IPS-NIHi7 (cell line): Measurements from ENCODE around the gene CCR5.
"Not testable (repeated sequence)": the region's sequence is repeated elsewhere in the genome, so short reads cannot be mapped to it uniquely, and the experiment has no call there.

Experiments used
- DNase-seq: peaks from one replicate; pipeline ENCODE4 v3.0.0; 2012; ENCODE audit warnings: mixed read lengths; ENCODE audit errors: extremely low spot score

CCR5 gene

GRCh38 chr3:46370839-46371518 is at the start of gene CCR5:
TSS of gene CCR5 (plus strand) at chr3:46370946. CDS start at chr3:46372903, 1,957 bp downstream.
- no peak for DNase-seq

- DNase-seq, result no peak
Measured at GRCh38 chr3:46321461-46322104, 49.2 kb upstream of the CCR5 start.

GRCh38 chr3:46324036-46324435 is 46.7 kb upstream of the CCR5 start:
- DNase-seq, result no peak

GRCh38 chr3:46325645-46326300 is 45.0 kb upstream of the CCR5 start:
- DNase-seq, result no peak

GRCh38 chr3:46330676-46331075 is 40.1 kb upstream of the CCR5 start:
- not testable (repeated sequence) for DNase-seq

GRCh38 chr3:46334741-46335478 is 35.8 kb upstream of the CCR5 start:
- DNase-seq, result no peak

- no peak for DNase-seq
Measured at GRCh38 chr3:46335541-46335940, 35.2 kb upstream of the CCR5 start.

- no peak for DNase-seq
Measured at GRCh38 chr3:46337911-46338310, 32.8 kb upstream of the CCR5 start.

GRCh38 chr3:46338840-46339239 is 31.9 kb upstream of the CCR5 start:
- DNase-seq, result no peak

- DNase-seq, result no peak
Measured at GRCh38 chr3:46344476-46344875, 26.3 kb upstream of the CCR5 start.

- DNase-seq, result no peak
Measured at GRCh38 chr3:46348823-46349482, 21.8 kb upstream of the CCR5 start.

- DNase-seq, result no peak
Measured at GRCh38 chr3:46349484-46350261, 21.1 kb upstream of the CCR5 start.

GRCh38 chr3:46350262-46350565 is 20.5 kb upstream of the CCR5 start:
- DNase-seq, result no peak

GRCh38 chr3:46351646-46352045 is 19.1 kb upstream of the CCR5 start:
- DNase-seq, result no peak

- no peak for DNase-seq
Measured at GRCh38 chr3:46353090-46353489, 17.7 kb upstream of the CCR5 start.

GRCh38 chr3:46353647-46354410 is 16.9 kb upstream of the CCR5 start, which contains the start of gene CCR2:
TSS of gene CCR2 (plus strand) at chr3:46354111. CDS start at chr3:46357528, 3,417 bp downstream.
- no peak for DNase-seq

GRCh38 chr3:46354478-46354877 is 16.3 kb upstream of the CCR5 start:
- no peak for DNase-seq

- no peak for DNase-seq
Measured at GRCh38 chr3:46354984-46355383, 15.8 kb upstream of the CCR5 start.

GRCh38 chr3:46356276-46356675 is 14.5 kb upstream of the CCR5 start:
- no peak for DNase-seq

- no peak for DNase-seq
Measured at GRCh38 chr3:46356909-46357308, 13.8 kb upstream of the CCR5 start.
